HUDEP-2 (cell line): ENCODE results near the gene RAD51B.

Source experiments
- DNase-seq, 76 experiments: peaks; one replicate each; lab custom pipeline; 2025; ENCODE audit not compliant: unreplicated experiment in 76 of 76; lab: John Stamatoyannopoulos, UW

RAD51B gene

DNA sequence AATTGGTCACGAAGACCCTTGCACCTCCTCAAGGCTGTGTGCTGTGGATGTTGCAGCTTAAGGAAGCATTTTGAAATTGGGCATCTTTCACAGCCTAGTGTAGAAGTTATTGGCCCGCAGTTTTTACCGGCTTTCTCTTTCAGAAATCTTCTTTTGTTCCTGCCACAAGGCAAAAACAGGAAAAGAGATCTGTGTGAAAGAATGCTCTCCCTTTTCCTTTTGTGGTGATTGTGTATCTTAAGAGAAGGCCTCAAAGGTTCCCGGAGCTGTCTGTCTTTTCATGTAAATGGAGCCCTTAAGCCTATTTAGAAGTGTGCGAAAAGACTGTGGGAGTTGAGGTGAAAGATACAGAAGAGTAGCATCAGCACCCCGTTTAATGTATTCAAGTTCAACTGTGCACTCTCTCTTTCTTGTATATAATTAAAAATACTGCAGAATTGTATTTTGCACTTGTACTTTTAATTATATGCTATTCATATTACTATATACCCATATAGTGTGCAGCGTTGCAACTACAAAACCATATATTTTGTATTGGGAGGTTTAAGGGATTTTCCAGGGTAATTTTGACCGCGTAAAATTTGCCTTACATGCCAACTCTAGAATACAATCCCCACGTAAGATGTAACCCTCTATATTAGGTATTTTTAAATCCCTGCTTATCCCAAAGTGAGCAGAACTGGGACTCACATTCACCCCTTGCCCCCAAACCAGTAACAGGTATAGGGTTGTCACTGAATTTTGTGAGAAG, 441.7 kb downstream of the RAD51B start:
- no peak for DNase-seq

DNA sequence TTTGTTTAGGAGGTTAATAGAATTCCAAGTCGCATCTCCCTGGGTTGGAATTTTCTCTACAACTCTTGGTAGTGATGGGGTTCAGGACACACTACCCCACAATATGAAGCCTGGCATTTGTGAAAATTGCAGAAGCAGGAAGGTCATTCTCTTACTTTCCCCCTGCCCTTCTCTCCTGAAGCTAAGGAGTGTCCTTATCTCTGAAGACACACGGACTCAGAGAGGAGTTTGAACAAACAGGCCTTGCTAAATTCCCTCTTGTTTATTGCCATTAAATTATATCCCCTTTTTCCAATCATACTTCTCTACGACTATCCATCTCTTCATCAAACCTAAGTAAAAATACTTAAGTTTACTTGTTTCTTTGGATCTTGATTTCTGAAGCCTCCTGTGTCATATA, 443.0 kb downstream of the RAD51B start:
- peak in 7 of 76 experiments; percentile 4 to 22 (median 18) for DNase-seq

DNA sequence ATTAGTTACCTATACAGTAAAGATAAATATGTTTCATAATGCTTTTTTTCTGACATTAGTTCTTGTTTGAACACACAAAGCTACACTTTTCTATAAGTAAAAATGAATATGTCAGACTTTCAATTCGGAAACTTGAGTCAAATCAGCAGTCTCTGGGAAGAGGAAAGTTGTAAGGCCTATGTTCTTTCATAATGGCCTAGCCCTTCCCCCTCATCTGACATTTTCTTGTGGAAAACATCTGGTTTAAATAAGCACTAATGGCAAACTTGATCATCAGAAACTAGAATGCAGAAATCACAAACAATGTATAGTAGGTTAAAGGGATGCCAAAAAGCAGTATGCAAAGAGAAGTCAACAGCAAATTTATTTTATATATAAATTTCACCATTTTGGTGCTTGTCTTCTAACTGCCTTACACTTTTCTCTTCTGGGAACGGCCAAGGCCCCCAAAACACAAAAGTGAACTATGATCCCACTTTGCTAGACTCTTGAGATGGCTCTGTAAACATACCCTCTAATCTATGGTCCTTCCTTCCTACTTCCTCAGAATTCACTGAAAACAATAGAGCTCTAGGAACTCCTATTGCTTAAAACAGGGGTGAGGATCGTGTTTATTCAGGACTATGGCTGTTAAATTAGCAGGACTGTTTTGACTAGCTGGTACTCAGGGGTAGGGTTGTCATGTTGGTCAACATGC, 444.1 kb downstream of the RAD51B start:
- DNase-seq, result no peak

DNA sequence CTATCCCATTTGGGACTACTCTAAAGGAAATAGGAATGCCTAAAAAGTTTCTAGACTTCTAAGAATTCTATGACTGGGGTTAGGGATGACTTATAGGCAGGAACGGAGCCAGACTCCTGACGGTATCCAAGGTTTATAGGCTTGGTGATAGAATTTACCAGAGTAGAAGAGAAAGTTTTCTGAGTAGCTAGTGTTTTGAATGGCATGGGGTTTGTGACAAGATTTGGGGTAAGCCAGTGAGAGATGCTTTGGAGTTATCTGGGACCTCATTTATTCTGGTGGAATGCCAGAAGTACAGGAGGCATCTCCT, 444.6 kb downstream of the RAD51B start:
- no peak for DNase-seq

DNA sequence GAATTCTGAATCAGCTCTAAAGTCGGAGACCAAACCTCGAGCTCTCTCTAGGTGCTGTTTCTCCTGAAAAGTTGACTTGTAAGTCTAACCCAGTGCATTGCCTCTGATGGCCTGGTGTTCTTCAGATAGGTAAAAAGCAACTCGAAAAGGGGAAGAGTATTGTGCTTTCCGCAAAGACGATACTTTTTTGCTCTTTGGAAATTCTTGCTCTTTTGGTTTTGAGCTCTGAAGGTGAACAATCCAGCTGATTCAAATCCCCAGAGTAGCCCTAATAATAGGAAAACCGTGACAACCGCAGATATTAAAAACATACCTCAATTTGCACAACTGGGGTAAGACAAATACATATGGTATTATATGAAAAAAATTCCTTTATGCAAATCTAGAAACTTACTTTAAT, 447.4 kb downstream of the RAD51B start:
- DNase-seq, result no peak

DNA sequence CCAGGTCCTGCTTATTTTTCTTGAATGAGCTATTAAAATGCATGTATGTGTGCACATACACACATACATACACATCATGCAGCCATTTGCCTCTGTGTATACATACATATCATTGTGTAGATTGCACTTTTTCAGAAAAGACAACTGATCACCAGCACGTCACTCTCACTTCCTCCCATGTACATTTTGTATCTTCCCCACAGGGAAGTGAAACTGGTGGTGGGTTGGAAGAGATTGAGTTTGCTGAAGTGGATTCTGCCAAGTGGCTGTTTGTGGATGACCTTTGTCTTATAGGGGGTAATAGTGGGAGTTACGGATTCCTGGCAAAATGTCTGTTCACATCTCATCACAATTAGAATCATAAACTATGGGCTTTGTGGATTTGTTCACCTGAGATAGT, 448.6 kb downstream of the RAD51B start:
- DNase-seq, result no peak

DNA sequence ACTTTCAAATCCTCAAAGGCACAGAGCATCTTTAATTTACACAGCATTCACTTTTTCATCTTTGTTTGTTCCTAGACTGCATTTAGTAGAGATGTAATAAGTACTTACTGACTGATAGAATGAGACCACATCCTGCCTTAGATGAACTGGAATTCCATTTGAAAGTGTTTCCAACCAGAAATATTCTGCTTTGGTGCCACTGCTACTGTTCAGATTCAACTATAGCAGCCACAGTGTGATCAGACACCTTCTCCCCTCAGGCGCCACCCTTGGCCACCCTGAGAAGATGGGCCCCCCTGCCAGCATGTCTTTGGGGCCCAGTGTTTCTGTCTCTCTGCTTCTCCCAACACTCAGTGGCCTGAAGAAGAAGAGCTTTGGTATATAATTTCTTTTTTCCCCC, 449.1 kb downstream of the RAD51B start:
- DNase-seq, result no peak

DNA sequence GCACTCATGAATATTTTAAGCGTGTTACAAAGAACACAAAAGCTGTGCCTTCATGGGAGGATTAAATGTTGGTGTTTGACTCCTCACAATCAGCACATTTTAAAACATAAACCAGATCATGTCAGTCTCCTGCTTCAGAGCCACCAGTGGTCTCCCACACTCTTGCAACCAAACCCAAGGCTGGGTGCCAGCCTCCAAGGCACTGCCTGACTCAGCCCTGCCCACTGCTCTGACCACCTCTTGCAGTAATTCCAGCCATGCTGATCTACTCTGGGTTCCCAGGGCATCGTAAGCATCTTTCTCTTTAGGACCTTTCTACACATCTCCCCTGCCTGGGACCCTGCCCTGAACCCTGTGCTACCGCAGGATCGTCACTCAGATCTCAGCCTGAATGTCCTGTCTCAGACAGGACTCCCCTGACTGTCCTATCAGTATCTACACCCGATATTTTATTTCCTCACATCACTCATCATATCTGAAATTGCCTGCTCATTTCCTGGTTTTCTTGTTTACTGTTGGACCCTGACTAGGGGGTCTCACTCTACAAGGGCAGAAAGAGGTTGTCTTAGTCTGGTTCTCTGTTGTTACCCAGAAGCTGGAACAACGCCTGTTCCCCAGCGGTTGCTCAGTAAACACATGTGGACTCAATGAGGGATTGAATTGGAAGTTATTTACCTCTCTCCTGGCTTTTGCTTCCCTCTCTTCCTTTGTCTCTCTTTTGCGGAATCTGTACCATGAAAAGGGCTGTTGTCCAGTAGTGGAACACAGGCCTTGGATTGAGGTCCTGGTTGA, 449.8 kb downstream of the RAD51B start:
- no peak for DNase-seq

DNA sequence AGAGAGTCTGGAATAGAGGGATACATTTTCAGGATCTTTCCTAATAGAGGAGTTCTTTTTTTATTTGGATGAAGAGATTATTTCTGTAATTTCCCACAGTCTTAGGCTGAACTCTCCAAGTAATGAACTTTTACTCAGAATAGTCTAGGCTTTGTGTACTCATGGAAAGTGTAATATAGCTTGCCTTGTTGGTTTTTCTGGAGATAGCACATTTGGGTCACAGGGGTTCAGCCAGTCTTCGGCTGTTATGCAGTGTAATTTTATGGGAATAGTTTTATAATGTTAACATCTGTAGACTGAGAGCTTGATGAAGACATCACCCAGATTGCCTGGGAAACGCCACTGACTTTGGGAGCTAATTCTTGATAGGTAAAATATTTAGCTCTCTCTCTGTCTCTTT, 450.8 kb downstream of the RAD51B start:
- no peak for DNase-seq

DNA sequence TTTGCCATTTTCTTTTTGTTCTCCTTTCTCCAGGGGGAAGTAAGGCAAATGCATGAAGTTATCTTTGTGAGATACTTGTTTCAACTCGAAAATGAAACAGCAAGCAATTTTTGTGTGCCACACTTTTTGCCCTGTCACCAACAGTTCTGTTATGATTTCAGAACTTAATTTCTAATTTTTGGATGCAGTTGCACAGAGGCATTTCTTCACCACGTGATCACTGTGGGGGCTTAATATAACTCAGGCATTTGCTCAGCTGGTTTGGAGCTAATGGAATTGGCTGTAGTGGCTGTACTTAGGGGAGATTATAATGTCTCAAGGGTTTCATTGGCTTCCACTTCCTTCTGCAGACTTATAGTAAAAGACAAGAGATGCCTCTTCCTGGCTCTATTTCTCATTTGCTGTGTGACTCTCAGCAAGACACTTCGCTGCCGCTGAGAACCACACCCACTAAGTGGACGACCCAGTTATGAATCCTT, 452.4 kb downstream of the RAD51B start:
- DNase-seq, result no peak

DNA sequence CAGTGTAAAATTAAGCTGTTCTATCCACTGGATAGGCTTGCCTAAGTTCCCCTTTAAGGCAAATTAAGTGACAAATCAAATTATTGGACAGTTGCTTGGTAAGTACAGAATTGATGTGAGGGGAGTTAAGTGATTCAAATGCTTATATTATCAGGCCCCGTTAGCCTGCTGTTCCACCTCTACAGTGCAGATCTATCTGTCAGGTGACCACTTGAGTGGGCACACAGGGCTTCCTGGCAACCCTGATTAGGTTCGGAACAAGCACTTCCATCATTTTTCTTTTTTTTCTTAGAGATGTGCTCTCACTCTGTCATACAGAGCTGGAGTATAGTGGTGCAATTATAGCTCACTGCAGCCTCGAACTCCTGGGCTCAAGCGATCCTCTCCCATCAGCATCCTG, 453.8 kb downstream of the RAD51B start:
- peak in 9 of 76 experiments; percentile 12 to 25 (median 17) for DNase-seq

DNA sequence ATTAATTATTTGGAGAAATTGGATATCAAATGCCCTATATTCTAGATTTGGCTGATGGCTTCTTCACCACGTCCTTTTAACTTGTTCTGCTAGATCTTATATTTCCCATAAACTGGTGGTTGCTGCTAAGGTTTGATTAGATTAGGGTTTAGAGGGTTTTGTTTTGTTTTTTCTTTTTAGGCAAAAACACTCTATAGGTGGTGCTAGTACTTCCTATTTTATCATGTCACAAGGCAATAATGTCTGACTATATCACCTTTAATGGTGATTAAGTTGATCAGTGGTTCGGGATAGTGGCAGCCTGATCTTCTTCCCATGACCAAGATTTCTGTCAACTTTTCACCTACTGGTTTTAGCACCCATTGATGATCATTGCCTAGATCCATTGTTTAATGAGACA, 455.1 kb downstream of the RAD51B start:
- DNase-seq, result peak in 10 of 76 experiments; percentile 9 to 53 (median 22)

DNA sequence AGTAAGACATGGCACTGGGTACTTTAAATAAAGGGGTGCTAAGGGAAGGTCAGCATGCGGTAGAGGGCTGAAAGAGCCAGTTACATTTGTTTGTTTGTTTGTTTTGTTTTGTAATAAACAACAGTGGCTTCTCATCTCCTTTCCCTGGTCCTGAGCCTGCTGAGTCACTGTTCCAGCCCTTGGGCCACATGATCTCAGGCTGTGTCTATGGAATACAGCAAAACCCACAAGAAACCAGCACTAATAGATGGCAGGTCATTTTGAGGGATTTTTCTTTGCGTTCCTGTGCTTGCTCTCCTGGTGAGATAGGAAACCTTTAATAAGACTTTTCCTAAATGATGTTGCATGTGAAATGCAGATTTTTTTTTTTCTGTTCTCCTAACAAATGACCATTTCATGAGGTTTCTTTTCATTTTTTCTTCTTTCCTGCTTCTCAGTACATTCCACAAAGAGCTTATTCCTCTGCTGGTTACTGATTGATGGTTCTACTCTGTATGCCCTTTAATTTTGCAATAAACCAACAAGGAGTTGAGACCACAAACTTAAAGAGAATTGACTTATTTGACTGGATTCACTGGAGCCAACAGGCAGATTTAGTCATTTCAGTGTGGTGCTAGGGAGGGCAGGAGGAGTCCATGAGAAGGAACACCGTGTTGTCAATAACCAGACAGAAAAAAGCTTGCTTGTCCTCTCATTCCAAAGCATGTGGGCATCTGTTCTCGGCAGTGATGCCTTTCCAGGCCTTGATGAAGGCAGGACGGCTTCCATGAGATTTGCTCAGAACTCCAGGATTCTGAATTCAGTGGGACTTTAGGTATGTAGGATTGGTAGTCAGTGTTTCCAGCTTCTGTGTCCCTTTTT, 459.2 kb downstream of the RAD51B start:
- DNase-seq, result no peak

DNA sequence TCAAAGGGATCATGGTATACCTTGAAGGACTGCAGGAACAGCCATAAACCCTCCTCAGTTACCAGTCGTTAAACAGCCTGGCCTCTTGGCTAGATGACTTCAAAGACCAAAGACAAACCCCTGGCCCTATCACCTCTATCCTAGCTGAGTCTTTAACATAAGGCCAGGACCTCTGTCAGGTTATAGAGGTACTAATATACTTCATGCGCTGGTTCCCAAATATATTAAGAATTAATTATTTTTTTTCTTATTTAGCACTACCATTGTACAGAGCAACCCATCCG, 459.8 kb downstream of the RAD51B start:
- no peak for DNase-seq

DNA sequence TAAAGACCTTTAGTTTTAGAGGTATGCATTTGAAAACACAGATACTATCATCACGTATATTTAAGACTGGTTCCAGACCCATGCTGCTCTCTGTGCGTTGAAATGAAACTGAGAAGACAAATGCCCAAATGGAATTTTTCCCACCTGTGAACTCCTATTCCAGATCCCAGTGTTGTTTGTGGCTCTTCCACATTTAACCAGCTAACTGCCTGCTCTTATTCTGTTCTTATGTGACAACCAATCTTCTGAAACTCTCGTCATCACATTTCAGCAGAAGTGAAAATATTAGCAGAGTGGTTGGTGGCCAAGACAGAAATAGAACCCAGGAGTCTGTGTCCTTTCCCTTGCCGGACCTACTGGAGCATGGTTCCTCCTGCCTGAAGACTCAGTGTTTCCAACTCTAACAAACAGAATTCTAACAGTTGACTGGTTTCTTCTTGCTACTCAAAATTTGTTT, 460.2 kb downstream of the RAD51B start:
- DNase-seq, result no peak

DNA sequence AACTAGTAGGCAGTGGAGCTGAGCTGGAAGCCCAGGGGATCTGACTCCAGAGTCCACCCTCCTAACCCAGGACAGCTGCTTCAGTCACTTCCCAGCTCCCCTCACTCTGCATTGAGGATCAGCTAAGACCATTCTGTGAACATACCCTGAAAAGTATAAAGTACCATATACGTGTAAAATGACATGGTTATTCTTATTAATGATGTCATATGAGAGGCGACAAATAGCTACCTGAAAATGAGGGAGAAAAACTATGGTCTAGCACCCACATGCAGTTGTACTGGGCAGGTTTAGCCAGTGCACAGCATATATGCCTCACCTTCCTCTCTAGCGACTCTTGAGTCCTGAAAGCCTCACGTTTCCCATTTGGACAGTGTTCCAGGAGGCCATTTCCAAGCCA, 461.9 kb downstream of the RAD51B start:
- DNase-seq, result no peak

DNA sequence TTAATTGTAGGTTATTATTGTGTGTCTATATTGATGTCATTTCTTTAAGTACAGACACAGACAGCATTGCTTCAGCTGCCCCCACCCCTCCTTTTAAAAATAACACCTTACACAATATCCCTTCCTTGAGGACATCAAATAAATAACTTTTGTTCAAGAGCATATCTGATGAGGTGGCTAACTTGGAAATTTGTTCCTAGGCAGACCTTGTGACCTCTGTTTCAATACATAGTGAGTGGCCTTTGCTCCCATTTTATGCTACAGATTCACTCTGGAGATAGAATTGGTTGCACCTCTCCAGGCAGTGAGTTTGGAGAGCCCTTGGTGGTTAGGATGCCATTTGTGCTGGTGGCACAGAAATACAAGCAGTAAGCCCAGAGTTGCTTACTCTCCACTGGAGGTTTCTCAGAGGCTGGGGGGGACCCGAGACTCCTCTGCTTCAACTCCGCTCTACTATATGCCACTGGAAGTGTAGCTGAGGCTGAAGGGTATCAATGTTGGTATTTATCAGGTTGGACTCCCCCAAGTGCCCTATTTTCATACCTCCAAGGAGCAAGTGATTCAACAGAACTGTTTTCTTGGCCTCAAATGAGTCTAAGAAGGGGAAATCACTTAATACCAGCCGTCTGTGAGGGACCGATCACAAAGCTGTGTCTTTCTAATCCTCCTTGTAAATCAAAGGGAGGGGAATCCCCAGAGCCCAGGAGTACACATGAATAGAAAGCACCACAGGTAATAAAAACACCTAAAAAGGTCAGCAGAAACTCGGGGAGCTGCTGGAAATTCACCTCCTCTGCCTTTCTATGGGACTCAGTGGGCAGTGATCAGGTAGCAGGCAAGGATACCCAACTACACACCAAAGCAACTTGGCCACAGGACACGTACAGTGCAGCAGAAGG, 463.1 kb downstream of the RAD51B start:
- DNase-seq, result no peak

DNA sequence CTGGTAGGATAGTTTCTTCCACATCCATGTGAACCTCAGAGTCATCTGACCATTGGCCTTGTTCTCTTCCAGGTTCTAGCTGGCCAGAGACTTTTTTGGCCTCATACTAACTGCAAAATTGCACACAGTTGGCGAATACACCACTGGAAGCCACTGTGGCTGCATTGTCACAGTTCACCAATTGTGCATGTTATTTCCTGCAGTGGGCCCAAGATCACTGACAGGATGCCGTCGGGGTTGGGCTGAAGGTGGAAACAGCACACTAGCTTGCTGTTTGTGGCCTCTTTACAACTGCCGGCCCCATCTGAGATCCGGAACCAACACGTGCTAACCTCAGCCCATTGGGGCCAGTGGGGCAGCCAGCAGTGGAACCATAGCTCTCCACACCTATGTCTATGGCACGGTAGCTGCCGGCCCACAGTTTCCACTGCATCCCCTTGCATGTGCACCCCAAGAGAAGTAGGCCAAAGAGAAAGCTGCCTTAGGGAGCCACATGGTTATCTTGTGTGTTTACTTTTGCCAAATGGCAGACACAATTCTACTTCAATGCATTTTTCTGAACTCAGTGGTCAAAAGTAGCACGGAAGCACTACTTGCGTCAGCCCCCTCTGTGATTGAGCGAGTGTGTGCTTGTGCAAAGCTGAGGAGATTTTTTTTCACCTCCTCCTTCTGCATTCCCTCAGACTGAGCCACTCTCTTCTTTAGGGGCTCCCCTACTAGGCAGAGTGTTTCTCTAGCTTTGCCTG, 464.0 kb downstream of the RAD51B start:
- no peak for DNase-seq

DNA sequence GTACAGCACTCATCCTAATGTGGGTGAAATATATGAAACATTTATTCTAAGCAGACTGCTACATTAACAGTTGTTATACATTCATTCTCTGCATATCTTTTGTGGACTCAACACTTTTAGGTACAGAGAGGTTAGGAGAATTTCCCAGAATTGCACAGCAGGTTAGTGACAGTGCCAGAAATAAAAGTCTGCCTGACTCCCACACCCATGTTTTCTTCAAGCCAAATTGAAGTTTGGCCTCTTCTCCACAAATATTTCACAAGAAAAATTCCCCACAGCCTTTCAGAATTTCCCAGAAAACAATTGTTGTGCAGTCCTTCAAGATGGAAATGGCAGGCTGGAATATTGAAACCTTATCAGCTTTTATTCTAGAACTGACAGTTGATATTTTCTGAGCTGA, 464.8 kb downstream of the RAD51B start:
- no peak for DNase-seq
